IMR-90 (cell line): ENCODE results near the gene SPEF2.

Experiments used
- BHLHE40 ChIP-seq: fragments of 150-350 bp; IDR thresholded peaks from 2 replicates; pipeline ENCODE4 v1.6.1; 2016; ENCODE audit warnings: mild to moderate bottlenecking, low read depth, low read length
- CEBPB ChIP-seq: IDR thresholded peaks from 2 replicates; pipeline ENCODE4 v1.6.1; 2012; ENCODE audit warnings: low read depth, low read length, improper control_type of control experiment
- CHD1 ChIP-seq: IDR thresholded peaks from 2 replicates; pipeline ENCODE4 v1.6.1; 2012; ENCODE audit warnings: low read depth, low read length, improper control_type of control experiment
- CTCF ChIP-seq: conservative IDR thresholded peaks from 2 replicates; pipeline ENCODE4 v1.5.1; 2012; ENCODE audit warnings: mild to moderate bottlenecking, low read depth, low read length, improper control_type of control experiment
- FOS ChIP-seq: fragments of 150-350 bp; IDR thresholded peaks from 2 replicates; pipeline ENCODE4 v1.6.1; 2016; ENCODE audit warnings: low read depth, low read length
- MAZ ChIP-seq: IDR thresholded peaks from 2 replicates; pipeline ENCODE4 v1.6.1; 2012; ENCODE audit warnings: low read depth, mild to moderate bottlenecking, low read length, improper control_type of control experiment, moderate library complexity, borderline replicate concordance
- MXI1 ChIP-seq: IDR thresholded peaks from 2 replicates; pipeline ENCODE4 v1.6.1; 2012; ENCODE audit warnings: low read depth, mild to moderate bottlenecking, low read length, moderate library complexity, borderline replicate concordance
- POLR2A ChIP-seq: IDR thresholded peaks from 2 replicates; pipeline ENCODE4 v1.6.1; 2012; ENCODE audit warnings: mild to moderate bottlenecking, low read depth, low read length
- RAD21 ChIP-seq: IDR thresholded peaks from 2 replicates; pipeline ENCODE4 v1.6.1; 2012; ENCODE audit warnings: low read length, improper control_type of control experiment
- RCOR1 ChIP-seq: IDR thresholded peaks from 2 replicates; pipeline ENCODE4 v1.6.1; 2012; ENCODE audit warnings: mild to moderate bottlenecking, low read length, improper control_type of control experiment; ENCODE audit not compliant: insufficient replicate concordance
- RFX5 ChIP-seq: IDR thresholded peaks from 2 replicates; pipeline ENCODE4 v1.8.0; 2012; ENCODE audit warnings: low read depth, mild to moderate bottlenecking, low read length, moderate library complexity
- SMC3 ChIP-seq: fragments of 150-350 bp; IDR thresholded peaks from 2 replicates; pipeline ENCODE4 v1.6.1; 2016; ENCODE audit warnings: low read depth, mild to moderate bottlenecking, antibody characterized with exemption, low read length, moderate library complexity
- TF ChIP-seq, protein P1 (sequence below): fragments of 150-350 bp; IDR thresholded peaks from 2 replicates; pipeline ENCODE4 v1.6.1; 2017; ENCODE audit warnings: mild to moderate bottlenecking, antibody characterized with exemption, low read length, low read depth

DNA sequence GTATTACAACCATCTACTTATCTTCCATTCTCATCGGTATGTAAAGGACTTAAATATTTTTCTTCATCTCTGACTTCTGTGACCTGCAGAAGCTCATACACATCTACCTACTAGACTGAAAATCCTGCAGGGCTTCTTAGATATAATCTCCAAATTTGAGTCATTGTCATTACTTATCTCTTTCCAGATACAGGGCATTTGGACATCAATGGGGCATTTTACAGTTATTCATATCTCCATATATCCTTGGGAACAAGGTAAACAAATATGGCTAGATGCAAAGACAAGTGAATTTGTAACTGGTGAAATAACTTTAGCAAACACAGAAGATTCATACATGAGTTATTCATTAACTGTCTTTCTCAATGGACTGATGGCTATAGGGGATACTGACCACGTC, 201.4 kb downstream of the SPEF2 start:
- no peak for TF ChIP-seq BHLHE40
- no peak for TF ChIP-seq POLR2A
- TF ChIP-seq CTCF = no peak
- TF ChIP-seq SMC3 = no peak
- no peak for TF ChIP-seq MXI1
- TF ChIP-seq MAZ = no peak
- no peak for TF ChIP-seq CHD1
- TF ChIP-seq, protein P1, sequence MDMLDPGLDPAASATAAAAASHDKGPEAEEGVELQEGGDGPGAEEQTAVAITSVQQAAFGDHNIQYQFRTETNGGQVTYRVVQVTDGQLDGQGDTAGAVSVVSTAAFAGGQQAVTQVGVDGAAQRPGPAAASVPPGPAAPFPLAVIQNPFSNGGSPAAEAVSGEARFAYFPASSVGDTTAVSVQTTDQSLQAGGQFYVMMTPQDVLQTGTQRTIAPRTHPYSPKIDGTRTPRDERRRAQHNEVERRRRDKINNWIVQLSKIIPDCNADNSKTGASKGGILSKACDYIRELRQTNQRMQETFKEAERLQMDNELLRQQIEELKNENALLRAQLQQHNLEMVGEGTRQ = no peak
- no peak for TF ChIP-seq RAD21
- TF ChIP-seq RCOR1 = no peak
- no peak for TF ChIP-seq RFX5
- TF ChIP-seq FOS = no peak
- no peak for TF ChIP-seq CEBPB
